HepG2 (cell line): ENCODE results near the gene SBNO2. TPM values are rescaled to one million over a fixed set of nuclear protein-coding genes. Genes with fewer than 3 reads are reported as not detected.

Source experiments
- ATAC-seq: fragments of 200-7000 bp; cut with Tn5 transposase; 3 replicates; pipeline ENCODE4 v1.9.1; 2020; ENCODE audit warnings: mild to moderate bottlenecking, moderate library complexity
- BruUV-seq: library from RNA; stranded (reverse); fragments of 400-500 nt; replicated peaks from 2 replicates; lab custom pipeline; 2021; lab: Mats Ljungman, UMichigan
- CTCF ChIA-PET: fragments of 300-600 bp; formaldehyde crosslinking; extraction: SDS; loops from one replicate; lab custom pipeline; 2021; ENCODE audit warnings: low total read pairs, inconsistent platforms, low intra/inter-chr PET ratio; lab: Yijun Ruan, JAX
- POLR2A ChIA-PET: fragments of 350-600 bp; sonication (Branson Sonifier 250); formaldehyde crosslinking; loops from one replicate; lab custom pipeline; 2020; ENCODE audit warnings: antibody characterized with exemption, inconsistent platforms; lab: Yijun Ruan, JAX
- DNase-seq: peaks from one replicate; pipeline ENCODE4 v3.0.0-alpha.2; 2015; ENCODE audit warnings: low spot score
- FAIRE-seq: peaks from 3 replicates; lab custom pipeline; 2011; peaks lifted over from hg19 to GRCh38; lab: Jason Lieb, UNC
- H2AFZ ChIP-seq: one replicate; pipeline ENCODE4 v1.6.1; 2011; ENCODE audit warnings: low read length, inconsistent platforms
- H3K27ac ChIP-seq: fragments of 300-600 bp; 3 replicates; pipeline ENCODE4 v1.8.0; 2011; ENCODE audit warnings: mixed run types, mild to moderate bottlenecking, mixed read lengths, low read length, inconsistent platforms; ENCODE audit not compliant: insufficient read depth; ENCODE audit errors: extremely low read length
- H3K27me3 ChIP-seq, 2 experiments: fragments of 200-600 bp in 1 of 2; 2 replicates in 1 of 2; 3 replicates in 1 of 2; pipeline versions ENCODE4 v1.6.0 to v1.8.0; 2011; ENCODE audit warnings: low read length in 2 of 2, mild to moderate bottlenecking in 2 of 2, moderate library complexity in 2 of 2, inconsistent platforms in 1 of 2; ENCODE audit not compliant: insufficient read depth in 2 of 2, control insufficient read depth in 1 of 2
- H3K36me3 ChIP-seq, 2 experiments: fragments of 200-600 bp in 1 of 2; replicated peaks in 1 of 2; 2 replicates in 1 of 2; 3 replicates in 1 of 2; pipeline versions ENCODE4 v1.5.1 to v1.8.0; 2011; ENCODE audit warnings: low read length in 2 of 2, inconsistent platforms in 1 of 2; ENCODE audit not compliant: insufficient read depth in 2 of 2, control insufficient read depth in 1 of 2
- H3K4me1 ChIP-seq: 2 replicates; pipeline ENCODE4 v1.5.1; 2012; ENCODE audit warnings: low read length, inconsistent platforms; ENCODE audit not compliant: insufficient read depth
- H3K4me2 ChIP-seq: 2 replicates; pipeline ENCODE4 v1.6.0; 2011; ENCODE audit warnings: low read depth, low read length, inconsistent platforms
- H3K4me3 ChIP-seq, 3 experiments: fragments of 200-600 bp in 1 of 3; sonication (generic), shearing (Covaris generic) in 1 of 3; replicated peaks in 1 of 3; 2 replicates each; pipeline ENCODE4 v1.5.1; 2011 to 2016; ENCODE audit warnings: low read length in 3 of 3, inconsistent platforms in 2 of 3, low read depth in 2 of 3, mild to moderate bottlenecking in 2 of 3, control low read depth in 1 of 3, mixed read lengths in 1 of 3; ENCODE audit not compliant: insufficient read depth in 1 of 3
- H3K79me2 ChIP-seq: one replicate; pipeline ENCODE4 v1.6.1; 2011; ENCODE audit warnings: low read length, inconsistent platforms; ENCODE audit not compliant: insufficient read depth
- H3K9ac ChIP-seq: 2 replicates; pipeline ENCODE4 v1.6.0; 2011; ENCODE audit warnings: mild to moderate bottlenecking, low read depth, low read length, inconsistent platforms; ENCODE audit not compliant: insufficient read depth
- H3K9me3 ChIP-seq: 2 replicates; pipeline ENCODE4 v1.5.1; 2012; ENCODE audit warnings: mild to moderate bottlenecking, low read length
- H4K20me1 ChIP-seq: 2 replicates; pipeline ENCODE4 v1.6.0; 2011; ENCODE audit warnings: inconsistent platforms, mild to moderate bottlenecking, low read length, moderate library complexity; ENCODE audit not compliant: insufficient read depth
- CENPX ChIP-seq: sonication (generic); formaldehyde crosslinking; IDR thresholded peaks from 2 replicates; pipeline ENCODE4 v1.9.0; 2021; ENCODE audit warnings: mild to moderate bottlenecking, missing genetic modification reagents, moderate library complexity
- EED ChIP-seq: sonication (generic); formaldehyde crosslinking; IDR thresholded peaks from 2 replicates; pipeline ENCODE4 v1.5.0; 2020; ENCODE audit warnings: mild to moderate bottlenecking, missing genetic modification reagents
- EZH2 ChIP-seq: conservative IDR thresholded peaks from 2 replicates; pipeline ENCODE4 v1.6.1; 2012; ENCODE audit warnings: mild to moderate bottlenecking, low read depth, low read length, moderate library complexity
- MEIS2 ChIP-seq: sonication (generic); formaldehyde crosslinking; IDR thresholded peaks from 2 replicates; pipeline ENCODE4 v1.9.0; 2021; ENCODE audit warnings: mild to moderate bottlenecking, missing genetic modification reagents
- RBM39 ChIP-seq: fragments of 200-400 bp; formaldehyde crosslinking; IDR thresholded peaks from one replicate; pipeline ENCODE4 v1.6.1; 2018; ENCODE audit warnings: antibody characterized with exemption, mild to moderate bottlenecking, low read depth, low read length; ENCODE audit not compliant: poor library complexity, severe bottlenecking
- SPEN ChIP-seq: sonication (generic); formaldehyde crosslinking; IDR thresholded peaks from 2 replicates; pipeline ENCODE4 v1.5.1; 2020; ENCODE audit warnings: low read depth, mild to moderate bottlenecking, missing genetic modification reagents
- TBP ChIP-seq: sonication (generic); formaldehyde crosslinking; IDR thresholded peaks from 2 replicates; pipeline ENCODE4 v1.5.0; 2020; ENCODE audit warnings: missing genetic modification reagents
- THYN1 ChIP-seq: sonication (generic); formaldehyde crosslinking; IDR thresholded peaks from 2 replicates; pipeline ENCODE4 v1.8.1; 2023; ENCODE audit warnings: low read depth, mild to moderate bottlenecking, moderate library complexity, missing genetic modification reagents, borderline replicate concordance
- ZC3H4 ChIP-seq: sonication (generic); formaldehyde crosslinking; IDR thresholded peaks from 2 replicates; pipeline ENCODE4 v1.4.0; 2020; ENCODE audit warnings: missing genetic modification reagents, borderline replicate concordance
- ZNF790 ChIP-seq: sonication (generic); formaldehyde crosslinking; IDR thresholded peaks from 2 replicates; pipeline ENCODE4 v1.8.0; 2022; ENCODE audit warnings: missing genetic modification reagents, mild to moderate bottlenecking, borderline replicate concordance
- WGBS: methylation state at CpG from one replicate; pipeline ENCODE4 v1.1.6; 2017; ENCODE audit warnings: low lambda C conversion rate; 5-methylcytosine and 5-hydroxymethylcytosine counted together
- in situ Hi-C: cut with HindIII; loops from 2 replicates; pipeline ENCODE4 v1.10.0; 2017; ENCODE audit warnings: low pct_unique_long_range_greater_than_20kb; ENCODE audit not compliant: extremely low pct_ligation_motif_present
- intact Hi-C: fragments of 100-400 bp; cut with micrococcal nuclease; formaldehyde crosslinking; loops from one replicate; pipeline ENCODE4 v1.10.0; 2022; ENCODE audit not compliant: unreplicated experiment
- polyA plus RNA-seq, 8 experiments: library from polyadenylated mRNA; depleted of rRNA in 3 of 8; stranded (reverse) in 7 of 8; unstranded in 1 of 8; fragments of >200 nt; fragmentation: Illumina TruSeq in 4 of 8; extraction: Trizol in 4 of 8; gene quantifications; 2 replicates each; pipeline versions ENCODE4 v1.2.1 to v1.2.3, GENCODE V29; 2011 to 2016; ENCODE audit warnings: low read depth in 4 of 8, missing spikeins in 1 of 8, mixed read lengths in 1 of 8; ENCODE audit not compliant: insufficient read depth in 1 of 8
- total RNA-seq, 5 experiments: library from RNA; depleted of rRNA; stranded (reverse); fragments of >200 nt; fragmentation: Illumina TruSeq; extraction: Trizol; gene quantifications; 2 replicates each; pipeline ENCODE4 v1.2.3, GENCODE V29; 2016; ENCODE audit warnings: low read depth in 1 of 5
- TF ChIP-seq, protein P1 (sequence below): sonication (generic); formaldehyde crosslinking; IDR thresholded peaks from 2 replicates; pipeline ENCODE4 v1.5.1; 2020; ENCODE audit warnings: mild to moderate bottlenecking, missing genetic modification reagents, borderline replicate concordance
- TF ChIP-seq, protein P2 (sequence below): sonication (generic); formaldehyde crosslinking; IDR thresholded peaks from 2 replicates; pipeline ENCODE4 v1.8.1; 2023; ENCODE audit warnings: mild to moderate bottlenecking, inconsistent platforms, moderate library complexity, missing genetic modification reagents, borderline replicate concordance

The SBNO2 gene
- total and polyA plus RNA-seq, 2 of the 13 experiments (the other 11 are each of a cell fraction or from before 2014, with no cell fraction given), result 8.6 to 10.4 TPM

DNA sequence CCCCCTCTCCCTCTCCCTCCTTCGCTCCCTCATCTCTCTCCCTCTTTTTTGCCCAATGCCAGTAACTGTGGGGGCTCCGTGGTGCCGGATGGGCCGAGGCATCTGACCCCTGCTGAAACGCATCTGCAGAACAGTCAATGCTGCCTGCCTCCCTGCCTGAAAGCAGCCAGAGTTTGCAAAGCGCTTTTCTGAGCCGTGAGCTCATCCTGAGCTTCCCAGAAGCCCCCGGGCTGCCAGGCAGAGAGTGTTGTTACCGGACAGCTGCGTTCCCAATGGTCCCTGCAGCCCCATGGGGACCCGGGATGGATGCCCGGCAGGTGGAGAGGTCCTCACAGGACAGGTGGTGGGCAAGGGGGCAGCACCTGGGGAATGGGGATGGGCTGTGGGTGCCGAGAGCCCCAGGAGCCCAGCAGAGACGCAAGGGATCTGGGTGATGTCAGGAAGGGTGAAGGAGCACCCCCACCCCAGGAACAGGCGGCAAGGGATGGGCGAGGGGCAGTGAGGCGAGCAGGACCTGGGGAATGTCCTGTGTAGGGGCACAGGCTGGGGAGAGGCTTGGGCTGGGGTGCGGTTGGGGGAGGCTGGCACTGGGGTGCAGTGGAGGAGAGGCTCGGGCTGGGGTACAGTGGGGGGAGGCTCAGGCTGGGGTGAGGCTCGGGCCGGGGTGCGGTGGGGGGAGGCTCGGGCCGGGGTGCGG is 37.3 kb downstream of the SBNO2 start:
- Histone ChIP-seq H4K20me1 (no peaks in the 10 kb centered on the region), H3K4me1 (peaks cover 9% of the 10 kb centered on the region; the same call in 1 of the 2 replicates), H3K27me3 (no peaks in the 10 kb centered on the region), H3K4me3 (no peak overlapping the region), H3K79me2 (peaks cover 2% of the 10 kb centered on the region), H3K4me2 (no peak overlapping the region), H3K27ac (no peak overlapping the region), H3K36me3 (peaks cover 1 to 6% of the 10 kb centered on the region in 2 experiments; a peak in 3 of 5 replicates), H3K9ac (no peak overlapping the region), H2AFZ (no peak overlapping the region), H3K9me3 (no peaks in the 10 kb centered on the region)
- 92% methylated on average over 25 of the region's 25 CpGs for WGBS
- CTCF ChIA-PET, result no interaction called here
- POLR2A ChIA-PET, result no interaction called here
- no TSS peak for BruUV-seq
- FAIRE-seq, result no peak
- TF ChIP-seq SPEN, result no peak
- no peak for TF ChIP-seq THYN1 (CRISPR knock-in tag)
- no peak for TF ChIP-seq MEIS2
- TF ChIP-seq, protein P1, sequence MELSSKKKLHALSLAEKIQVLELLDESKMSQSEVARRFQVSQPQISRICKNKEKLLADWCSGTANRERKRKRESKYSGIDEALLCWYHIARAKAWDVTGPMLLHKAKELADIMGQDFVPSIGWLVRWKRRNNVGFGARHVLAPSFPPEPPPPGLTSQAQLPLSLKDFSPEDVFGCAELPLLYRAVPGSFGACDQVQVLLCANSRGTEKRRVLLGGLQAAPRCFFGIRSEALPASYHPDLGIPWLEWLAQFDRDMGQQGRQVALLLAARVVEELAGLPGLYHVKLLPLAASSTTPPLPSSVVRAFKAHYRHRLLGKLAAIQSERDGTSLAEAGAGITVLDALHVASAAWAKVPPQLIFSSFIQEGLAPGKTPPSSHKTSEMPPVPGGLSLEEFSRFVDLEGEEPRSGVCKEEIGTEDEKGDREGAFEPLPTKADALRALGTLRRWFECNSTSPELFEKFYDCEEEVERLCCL (CRISPR knock-in tag), result no peak
- TF ChIP-seq ZC3H4 (CRISPR knock-in tag), result no peak
- no peak for TF ChIP-seq EED (CRISPR knock-in tag)
- TF ChIP-seq TBP, result no peak
- TF ChIP-seq RBM39, result no peak
- TF ChIP-seq ZNF790, result no peak
- TF ChIP-seq, protein P2, sequence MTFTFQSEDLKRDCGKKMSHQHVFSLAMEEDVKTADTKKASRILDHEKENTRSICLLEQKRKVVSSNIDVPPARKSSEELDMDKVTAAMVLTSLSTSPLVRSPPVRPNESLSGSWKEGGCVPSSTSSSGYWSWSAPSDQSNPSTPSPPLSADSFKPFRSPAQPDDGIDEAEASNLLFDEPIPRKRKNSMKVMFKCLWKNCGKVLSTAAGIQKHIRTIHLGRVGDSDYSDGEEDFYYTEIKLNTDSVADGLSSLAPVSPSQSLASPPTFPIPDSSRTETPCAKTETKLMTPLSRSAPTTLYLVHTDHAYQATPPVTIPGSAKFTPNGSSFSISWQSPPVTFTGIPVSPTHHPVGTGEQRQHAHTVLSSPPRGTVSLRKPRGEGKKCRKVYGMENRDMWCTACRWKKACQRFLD, result no peak
- TF ChIP-seq CENPX (CRISPR knock-in tag), result no peak
- TF ChIP-seq EZH2, result no peak
- DNase-seq, result no peak
- intact Hi-C loops, result no loop called here
- ATAC-seq, result no peak
- in situ Hi-C loops, result no loop called here
